ENCODE results near the gene JMJD1C.

Gene JMJD1C

DNA sequence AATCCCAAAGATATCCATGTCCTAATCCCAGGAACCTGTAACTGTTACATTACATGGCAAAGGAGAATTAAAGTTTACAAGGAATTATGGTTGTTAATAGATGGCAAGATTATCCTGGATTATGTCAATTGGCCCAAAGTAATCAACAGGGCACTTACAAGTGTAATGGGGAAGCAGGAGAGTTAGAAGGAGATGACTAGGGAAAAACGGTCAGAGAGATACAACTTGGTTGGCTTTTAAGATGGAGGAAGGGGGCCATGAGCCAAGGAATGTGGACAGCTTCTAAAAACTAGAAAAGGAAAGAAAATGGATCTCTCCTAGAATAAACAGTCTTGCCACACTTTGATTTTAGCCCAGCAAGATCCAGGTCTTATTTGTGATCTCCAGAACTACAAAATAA is 3.3 kb downstream of the JMJD1C start:
- no peak for FAIRE-seq
- no peak for TF ChIP-seq TAF1 (IDR thresholded peaks at IDR 0.05; ENCODE audit: low read depth, low read length)
- no peak for TF ChIP-seq POU2F2 (IDR thresholded peaks at IDR 0.05; ENCODE audit: low read depth, low read length)
- TF ChIP-seq POLR2A (IDR thresholded peaks at IDR 0.05; ENCODE audit: low read depth, low read length): no peak
- TF ChIP-seq PAX5 (IDR thresholded peaks at IDR 0.05; ENCODE audit: insufficient read depth, low read length, severe bottlenecking): no peak

DNA sequence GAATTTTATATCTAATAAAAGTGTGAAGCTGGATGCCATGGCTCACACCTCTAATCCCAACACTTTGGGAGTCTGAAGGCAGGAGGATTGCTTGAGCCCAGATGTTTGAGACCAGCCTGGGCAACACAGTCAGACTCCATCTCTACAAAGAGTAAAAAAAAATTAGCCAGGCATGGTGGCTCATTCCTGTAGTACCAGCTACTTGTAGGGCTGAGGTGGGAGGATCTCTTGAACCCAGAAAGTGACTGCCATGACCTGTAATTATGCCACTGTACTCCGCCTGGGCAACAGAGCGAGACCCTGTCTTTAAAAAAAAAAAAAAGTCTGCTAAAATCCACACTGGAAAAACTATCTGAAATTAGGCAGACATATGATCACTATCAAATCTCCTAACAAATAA is 7.6 kb downstream of the JMJD1C start:
- DNase-seq (ENCODE audit: insufficient read length, low spot score) (no peak), FAIRE-seq (no peak)
- no peak for TF ChIP-seq POLR2A (IDR thresholded peaks at IDR 0.05; ENCODE audit: low read depth, low read length)
- no peak for TF ChIP-seq TAF1 (IDR thresholded peaks at IDR 0.05; ENCODE audit: low read depth, low read length)
- TF ChIP-seq POLR2AphosphoS5 (IDR thresholded peaks at IDR 0.05; ENCODE audit: low read depth, low read length): no peak
- no peak for TF ChIP-seq POU2F2 (IDR thresholded peaks at IDR 0.05; ENCODE audit: low read depth, low read length)
- no peak for TF ChIP-seq SPI1 (IDR thresholded peaks at IDR 0.05; ENCODE audit: low read depth, low read length)
- no peak for TF ChIP-seq PAX5 (IDR thresholded peaks at IDR 0.05; ENCODE audit: insufficient read depth, low read length, severe bottlenecking)

More for the DNA sequence above, 3.3 kb downstream of the JMJD1C start:
- DNase-seq (ENCODE audit: insufficient read length, low spot score): no peak

DNA sequence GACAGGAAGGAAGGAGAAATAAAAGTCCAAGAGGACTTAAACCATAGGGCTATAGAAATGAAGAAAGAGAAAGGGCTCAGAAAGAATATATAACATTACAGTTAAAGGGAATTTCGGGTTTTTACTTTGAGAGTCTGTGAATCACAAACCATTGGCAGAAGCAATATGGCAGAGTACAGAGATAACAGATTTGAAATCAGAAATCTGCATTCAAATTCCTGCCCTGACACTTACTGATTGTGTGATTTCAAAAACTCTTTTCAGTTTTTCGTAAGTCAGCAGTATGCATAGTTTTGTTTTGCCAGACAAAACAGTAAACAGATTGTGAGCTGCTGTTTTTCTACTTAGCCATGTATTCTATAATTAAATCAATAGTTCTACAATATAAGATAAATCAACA is 8.2 kb downstream of the JMJD1C start:
- FAIRE-seq: no peak
- DNase-seq (ENCODE audit: insufficient read length, low spot score): no peak
- no peak for TF ChIP-seq SPI1 (IDR thresholded peaks at IDR 0.05; ENCODE audit: low read depth, low read length)
- TF ChIP-seq POU2F2 (IDR thresholded peaks at IDR 0.05; ENCODE audit: low read depth, low read length): no peak
- no peak for TF ChIP-seq PAX5 (IDR thresholded peaks at IDR 0.05; ENCODE audit: insufficient read depth, low read length, severe bottlenecking)
- TF ChIP-seq POLR2AphosphoS5 (IDR thresholded peaks at IDR 0.05; ENCODE audit: low read depth, low read length): no peak
- no peak for TF ChIP-seq TAF1 (IDR thresholded peaks at IDR 0.05; ENCODE audit: low read depth, low read length)
- TF ChIP-seq POLR2A (IDR thresholded peaks at IDR 0.05; ENCODE audit: low read depth, low read length): no peak

DNA sequence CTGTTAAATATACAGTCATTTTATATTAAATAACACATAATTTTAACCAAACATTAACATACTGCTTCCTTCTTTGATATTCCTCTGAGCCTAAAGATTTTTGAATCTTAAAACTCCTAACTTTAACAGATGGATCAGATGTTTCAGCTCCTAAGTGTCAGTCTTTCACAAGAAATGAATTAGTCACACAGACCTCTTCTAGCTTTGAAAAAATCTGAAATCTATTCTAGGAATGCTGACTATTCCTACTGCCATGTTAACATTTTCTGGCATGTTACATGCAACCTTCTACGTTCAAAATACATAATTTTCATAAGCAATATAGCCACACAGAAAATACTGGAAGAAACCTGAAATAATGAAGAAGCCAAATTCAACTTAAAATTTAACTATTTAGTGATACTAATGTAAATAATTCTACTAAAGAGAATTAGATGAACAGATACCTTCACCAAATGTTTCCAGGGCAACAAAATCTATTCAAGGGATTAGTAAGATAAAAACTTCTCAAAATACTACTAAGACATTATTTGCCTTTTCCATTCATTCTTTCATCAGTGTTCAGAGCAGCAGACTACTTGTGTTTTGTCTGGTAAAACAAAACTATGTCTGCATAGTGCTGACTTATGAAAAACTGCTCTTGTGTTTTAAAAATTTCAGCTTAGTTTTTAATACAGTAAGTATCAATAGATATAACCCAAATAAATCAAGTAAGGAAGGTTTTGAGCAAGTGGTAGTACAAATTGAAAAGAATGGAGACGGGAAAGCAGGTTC is 9.2 kb downstream of the JMJD1C start:
- FAIRE-seq: no peak
- TF ChIP-seq POLR2A (IDR thresholded peaks at IDR 0.05; ENCODE audit: low read depth, low read length) (no peak), PAX5 (IDR thresholded peaks at IDR 0.05; ENCODE audit: insufficient read depth, low read length, severe bottlenecking) (no peak), POU2F2 (IDR thresholded peaks at IDR 0.05; ENCODE audit: low read depth, low read length) (no peak), TAF1 (IDR thresholded peaks at IDR 0.05; ENCODE audit: low read depth, low read length) (no peak), SPI1 (IDR thresholded peaks at IDR 0.05; ENCODE audit: low read depth, low read length) (no peak), POLR2AphosphoS5 (IDR thresholded peaks at IDR 0.05; ENCODE audit: low read depth, low read length) (no peak)
- no peak for DNase-seq (ENCODE audit: insufficient read length, low spot score)

DNA sequence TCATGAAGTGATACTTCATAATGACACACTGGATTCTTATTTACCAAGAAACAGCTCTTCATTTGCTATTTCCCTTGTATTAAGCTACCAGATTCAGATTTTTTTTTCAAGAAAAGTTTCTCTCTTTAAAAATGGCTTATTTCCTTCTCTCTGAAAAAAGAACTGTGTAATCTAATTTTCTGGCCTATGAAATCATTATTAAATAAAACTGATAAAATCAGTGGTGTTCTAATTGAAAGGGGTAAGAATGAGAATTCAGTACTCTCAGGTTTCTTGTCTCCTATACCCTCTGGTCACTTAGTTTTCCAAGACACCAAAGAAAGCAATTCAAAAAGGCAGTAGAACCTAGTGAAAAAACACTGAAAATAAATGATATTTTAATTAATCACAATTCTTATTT is 10.3 kb downstream of the JMJD1C start:
- no peak for FAIRE-seq

DNA sequence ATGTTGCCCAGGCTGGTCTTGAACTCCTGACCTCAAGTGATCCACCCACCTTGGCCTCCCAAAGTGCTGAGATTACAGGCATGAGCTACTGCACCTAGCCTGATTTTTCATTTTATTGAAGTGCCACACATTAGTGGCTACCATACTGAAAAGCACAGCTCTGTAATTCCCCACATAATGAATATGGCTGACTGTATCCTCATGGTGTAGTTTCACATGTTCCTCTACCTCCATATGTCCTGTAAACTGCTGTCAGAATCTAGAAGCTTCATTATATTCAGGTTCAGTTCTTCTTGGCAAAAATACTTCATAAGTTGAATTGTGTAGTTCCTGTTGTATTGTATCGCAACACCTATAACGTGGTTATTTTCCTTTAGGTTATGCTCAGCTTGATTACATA is 11.1 kb downstream of the JMJD1C start:
- TF ChIP-seq PAX5 (IDR thresholded peaks at IDR 0.05; ENCODE audit: insufficient read depth, low read length, severe bottlenecking) (no peak), POLR2A (IDR thresholded peaks at IDR 0.05; ENCODE audit: low read depth, low read length) (no peak)
- no peak for FAIRE-seq
- DNase-seq (ENCODE audit: insufficient read length, low spot score): no peak

More for the DNA sequence above, 10.3 kb downstream of the JMJD1C start:
- no peak for TF ChIP-seq POLR2A (IDR thresholded peaks at IDR 0.05; ENCODE audit: low read depth, low read length)
- no peak for TF ChIP-seq PAX5 (IDR thresholded peaks at IDR 0.05; ENCODE audit: insufficient read depth, low read length, severe bottlenecking)
- TF ChIP-seq POU2F2 (IDR thresholded peaks at IDR 0.05; ENCODE audit: low read depth, low read length): no peak
- no peak for TF ChIP-seq SPI1 (IDR thresholded peaks at IDR 0.05; ENCODE audit: low read depth, low read length)
- TF ChIP-seq TAF1 (IDR thresholded peaks at IDR 0.05; ENCODE audit: low read depth, low read length): no peak
- DNase-seq (ENCODE audit: insufficient read length, low spot score): no peak

DNA sequence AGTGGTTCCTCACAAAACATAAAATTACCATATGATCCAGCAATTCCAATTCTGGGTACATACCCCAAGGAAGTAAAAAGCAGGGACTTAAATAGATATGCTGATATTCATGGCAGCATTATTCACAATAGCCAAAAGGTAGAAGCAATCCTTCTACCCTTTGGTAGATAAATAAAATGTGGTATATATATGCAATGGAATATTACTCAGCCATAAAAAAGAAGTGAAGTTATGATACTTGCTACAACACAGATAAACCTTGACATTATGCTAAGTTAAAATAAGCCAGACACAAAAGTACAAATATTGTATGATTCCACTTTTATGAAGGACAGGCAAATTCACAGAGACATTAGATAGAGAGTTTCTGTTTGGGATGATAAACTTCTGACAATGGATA is 13.3 kb downstream of the JMJD1C start:
- DNase-seq (ENCODE audit: insufficient read length, low spot score) (no peak), FAIRE-seq (no peak)
- no peak for TF ChIP-seq POLR2A (IDR thresholded peaks at IDR 0.05; ENCODE audit: low read depth, low read length)
- no peak for TF ChIP-seq POLR2AphosphoS5 (IDR thresholded peaks at IDR 0.05; ENCODE audit: low read depth, low read length)
- no peak for TF ChIP-seq TAF1 (IDR thresholded peaks at IDR 0.05; ENCODE audit: low read depth, low read length)
- no peak for TF ChIP-seq PAX5 (IDR thresholded peaks at IDR 0.05; ENCODE audit: insufficient read depth, low read length, severe bottlenecking)
- TF ChIP-seq SPI1 (IDR thresholded peaks at IDR 0.05; ENCODE audit: low read depth, low read length): no peak
- no peak for TF ChIP-seq POU2F2 (IDR thresholded peaks at IDR 0.05; ENCODE audit: low read depth, low read length)

DNA sequence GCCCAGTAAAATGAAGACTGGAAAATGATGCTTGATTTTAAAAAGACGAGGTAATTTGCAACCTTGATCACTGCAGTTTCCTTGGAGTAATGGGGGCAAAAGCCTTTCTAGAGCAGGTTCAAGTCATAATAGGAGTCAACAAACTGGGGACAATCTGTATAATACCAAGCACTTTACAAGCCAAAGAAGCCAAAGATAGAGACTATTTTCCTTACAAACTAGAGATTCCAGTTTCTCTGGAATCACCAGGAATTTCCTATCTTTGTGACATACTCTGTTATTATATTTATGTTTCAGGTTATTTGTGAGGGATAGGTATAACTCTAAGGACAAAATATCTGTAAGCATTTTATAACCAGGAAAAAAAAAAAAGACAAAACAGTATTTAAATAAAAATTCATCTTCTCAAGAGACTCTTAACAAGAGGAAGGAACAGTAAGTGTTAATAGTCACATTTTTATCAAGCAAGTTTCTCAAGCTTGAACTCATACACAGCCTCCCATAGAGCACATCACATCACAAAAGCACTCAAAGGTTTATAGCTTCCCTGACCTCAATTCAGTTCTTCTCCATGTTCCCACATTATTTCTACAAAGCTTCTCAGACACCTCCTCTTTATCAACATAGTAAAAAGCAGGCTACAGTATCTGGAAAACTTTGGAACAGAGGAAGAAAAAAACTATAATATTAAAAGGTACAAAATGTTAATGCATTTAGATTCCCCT is 18.9 kb downstream of the JMJD1C start:
- TF ChIP-seq PAX5 (IDR thresholded peaks at IDR 0.05; ENCODE audit: insufficient read depth, low read length, severe bottlenecking): no peak
- no peak for TF ChIP-seq SPI1 (IDR thresholded peaks at IDR 0.05; ENCODE audit: low read depth, low read length)
- TF ChIP-seq POLR2A (IDR thresholded peaks at IDR 0.05; ENCODE audit: low read depth, low read length): no peak
- no peak for TF ChIP-seq TAF1 (IDR thresholded peaks at IDR 0.05; ENCODE audit: low read depth, low read length)
- TF ChIP-seq POLR2AphosphoS5 (IDR thresholded peaks at IDR 0.05; ENCODE audit: low read depth, low read length): no peak
- TF ChIP-seq POU2F2 (IDR thresholded peaks at IDR 0.05; ENCODE audit: low read depth, low read length): no peak
- peak; percentile 52 for FAIRE-seq

DNA sequence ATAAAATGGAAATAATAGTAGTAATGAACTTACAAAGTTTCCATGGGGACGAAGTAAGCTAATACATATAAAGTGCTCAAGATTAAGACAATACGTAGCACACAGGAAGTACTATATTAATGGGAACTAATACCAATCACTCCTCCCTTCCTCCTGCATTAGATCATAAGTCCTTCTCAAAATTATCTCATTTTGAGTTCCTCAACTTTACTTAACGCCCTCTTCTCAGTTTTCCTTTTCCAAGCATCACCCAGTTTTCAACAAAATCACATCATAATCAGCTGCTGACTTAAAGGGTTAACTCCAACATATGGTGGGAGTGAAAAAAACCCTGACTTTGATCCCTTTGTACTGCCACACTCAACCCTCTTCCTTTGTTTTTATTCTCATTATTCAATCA is 24.4 kb downstream of the JMJD1C start:
- TF ChIP-seq POLR2A (IDR thresholded peaks at IDR 0.05; ENCODE audit: low read depth, low read length) (no peak), SPI1 (IDR thresholded peaks at IDR 0.05; ENCODE audit: low read depth, low read length) (no peak), POLR2AphosphoS5 (IDR thresholded peaks at IDR 0.05; ENCODE audit: low read depth, low read length) (no peak), TAF1 (IDR thresholded peaks at IDR 0.05; ENCODE audit: low read depth, low read length) (no peak)
- no peak for DNase-seq (ENCODE audit: insufficient read length, low spot score)
- FAIRE-seq: no peak

More for the DNA sequence above, 18.9 kb downstream of the JMJD1C start:
- no peak for DNase-seq (ENCODE audit: insufficient read length, low spot score)
